ENCODE data around the gene SORL1. TPM values are rescaled to one million over a fixed set of nuclear protein-coding genes. Genes with fewer than 3 reads are reported as not detected.

The SORL1 gene
- total and polyA plus RNA-seq, 2 of the 13 experiments (the other 11 are each of a cell fraction or from before 2014, with no cell fraction given): 21.3 to 148 TPM

- TF ChIP-seq HDAC2 (CRISPR knock-in tag; IDR thresholded peaks at IDR 0.05) (no peak), ZNF20 (CRISPR knock-in tag; IDR thresholded peaks at IDR 0.05) (no peak), FOXC1 (CRISPR knock-in tag; IDR thresholded peaks at IDR 0.05; ENCODE audit: borderline replicate concordance) (no peak)
- TF ChIP-seq, protein P1, sequence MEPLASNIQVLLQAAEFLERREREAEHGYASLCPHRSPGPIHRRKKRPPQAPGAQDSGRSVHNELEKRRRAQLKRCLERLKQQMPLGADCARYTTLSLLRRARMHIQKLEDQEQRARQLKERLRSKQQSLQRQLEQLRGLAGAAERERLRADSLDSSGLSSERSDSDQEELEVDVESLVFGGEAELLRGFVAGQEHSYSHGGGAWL (CRISPR knock-in tag; IDR thresholded peaks at IDR 0.05): no peak
These were observed 158.6 kb downstream of the SORL1 start (continued) for GRCh38 chr11:121610706-121611105.

DNA sequence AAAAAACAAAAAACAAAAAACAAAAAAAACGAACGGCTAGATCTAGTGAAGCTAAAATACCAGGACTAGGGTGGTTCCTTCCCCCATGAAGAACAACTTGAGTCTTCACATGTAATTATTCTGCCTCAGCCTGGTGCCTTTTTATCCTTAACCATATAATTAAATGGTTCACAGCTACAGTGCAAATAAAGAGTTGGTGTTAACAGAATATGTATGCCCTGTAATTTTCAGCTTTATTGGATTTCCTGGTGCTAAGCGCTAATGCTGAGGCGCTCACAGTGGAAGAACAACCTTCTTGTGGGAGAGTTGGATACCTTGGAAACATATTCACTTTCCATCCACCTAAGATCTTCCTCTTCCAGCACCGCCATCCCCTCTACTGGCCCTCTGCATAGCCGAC is 159.1 kb downstream of the SORL1 start:
- DNase-seq (ENCODE audit: low spot score): no peak
- ChIA-PET POLR2A (no interaction called here), CTCF (ENCODE audit: low intra/inter-chr PET ratio, low total read pairs) (no interaction called here)
- Histone ChIP-seq H3K9me3 (ENCODE audit: low read length) (no peaks in the 10 kb centered on the region), H3K4me3 (replicated peaks in 1 of 3; ENCODE audit: insufficient read depth in 1 of 3, low read depth in 2 of 3, low read length in 3 of 3) (no peak overlapping the region), H3K27me3 (ENCODE audit: control insufficient read depth in 1 of 2, insufficient read depth in 2 of 2, low read length in 2 of 2) (no peaks in the 10 kb centered on the region), H3K36me3 (replicated peaks in 1 of 2; ENCODE audit: control insufficient read depth in 1 of 2, insufficient read depth in 2 of 2, low read length in 2 of 2) (peaks cover 67 to 97% of the 10 kb centered on the region in 2 experiments), H2AFZ (ENCODE audit: low read length) (no peak overlapping the region), H3K27ac (ENCODE audit: extremely low read length, insufficient read depth, low read length) (no peak overlapping the region), H4K20me1 (ENCODE audit: insufficient read depth, low read length) (no peaks in the 10 kb centered on the region), H3K4me2 (ENCODE audit: low read depth, low read length) (no peak overlapping the region), H3K4me1 (ENCODE audit: insufficient read depth, low read length) (no peaks in the 10 kb centered on the region), H3K9ac (ENCODE audit: insufficient read depth, low read depth, low read length) (no peak overlapping the region), H3K79me2 (ENCODE audit: insufficient read depth, low read length) (no peaks in the 10 kb centered on the region)
- intact Hi-C loops (cut with micrococcal nuclease; ENCODE audit: unreplicated experiment): no loop called here
- WGBS (ENCODE audit: low lambda C conversion rate): 92% methylated on average over 6 of the region's 6 CpGs
- TF ChIP-seq MBNL3 (CRISPR knock-in tag; conservative IDR thresholded peaks at IDR 0.05) (no peak), RCOR2 (CRISPR knock-in tag; IDR thresholded peaks at IDR 0.05) (no peak), TBX3 (IDR thresholded peaks at IDR 0.05; ENCODE audit: borderline replicate concordance) (no peak), ZIK1 (CRISPR knock-in tag; IDR thresholded peaks at IDR 0.05; ENCODE audit: borderline replicate concordance, low read depth) (no peak), ETV5 (CRISPR knock-in tag; IDR thresholded peaks at IDR 0.05; ENCODE audit: borderline replicate concordance) (no peak), ZNF468 (CRISPR knock-in tag; IDR thresholded peaks at IDR 0.05) (no peak)
- TF ChIP-seq, protein P2, sequence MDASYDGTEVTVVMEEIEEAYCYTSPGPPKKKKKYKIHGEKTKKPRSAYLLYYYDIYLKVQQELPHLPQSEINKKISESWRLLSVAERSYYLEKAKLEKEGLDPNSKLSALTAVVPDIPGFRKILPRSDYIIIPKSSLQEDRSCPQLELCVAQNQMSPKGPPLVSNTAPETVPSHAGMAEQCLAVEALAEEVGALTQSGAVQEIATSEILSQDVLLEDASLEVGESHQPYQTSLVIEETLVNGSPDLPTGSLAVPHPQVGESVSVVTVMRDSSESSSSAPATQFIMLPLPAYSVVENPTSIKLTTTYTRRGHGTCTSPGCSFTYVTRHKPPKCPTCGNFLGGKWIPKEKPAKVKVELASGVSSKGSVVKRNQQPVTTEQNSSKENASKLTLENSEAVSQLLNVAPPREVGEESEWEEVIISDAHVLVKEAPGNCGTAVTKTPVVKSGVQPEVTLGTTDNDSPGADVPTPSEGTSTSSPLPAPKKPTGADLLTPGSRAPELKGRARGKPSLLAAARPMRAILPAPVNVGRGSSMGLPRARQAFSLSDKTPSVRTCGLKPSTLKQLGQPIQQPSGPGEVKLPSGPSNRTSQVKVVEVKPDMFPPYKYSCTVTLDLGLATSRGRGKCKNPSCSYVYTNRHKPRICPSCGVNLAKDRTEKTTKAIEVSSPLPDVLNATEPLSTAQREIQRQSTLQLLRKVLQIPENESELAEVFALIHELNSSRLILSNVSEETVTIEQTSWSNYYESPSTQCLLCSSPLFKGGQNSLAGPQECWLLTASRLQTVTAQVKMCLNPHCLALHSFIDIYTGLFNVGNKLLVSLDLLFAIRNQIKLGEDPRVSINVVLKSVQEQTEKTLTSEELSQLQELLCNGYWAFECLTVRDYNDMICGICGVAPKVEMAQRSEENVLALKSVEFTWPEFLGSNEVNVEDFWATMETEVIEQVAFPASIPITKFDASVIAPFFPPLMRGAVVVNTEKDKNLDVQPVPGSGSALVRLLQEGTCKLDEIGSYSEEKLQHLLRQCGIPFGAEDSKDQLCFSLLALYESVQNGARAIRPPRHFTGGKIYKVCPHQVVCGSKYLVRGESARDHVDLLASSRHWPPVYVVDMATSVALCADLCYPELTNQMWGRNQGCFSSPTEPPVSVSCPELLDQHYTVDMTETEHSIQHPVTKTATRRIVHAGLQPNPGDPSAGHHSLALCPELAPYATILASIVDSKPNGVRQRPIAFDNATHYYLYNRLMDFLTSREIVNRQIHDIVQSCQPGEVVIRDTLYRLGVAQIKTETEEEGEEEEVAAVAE (CRISPR knock-in tag; IDR thresholded peaks at IDR 0.05; ENCODE audit: borderline replicate concordance): no peak
- no peak for FAIRE-seq
- BruUV-seq (replicated peaks): no TSS peak
- in situ Hi-C loops (cut with HindIII; ENCODE audit: extremely low pct_ligation_motif_present, low pct_unique_long_range_greater_than_20kb): no loop called here
- ATAC-seq: no peak

Measured in HepG2 (cell line).